ENCODE data around the gene TMEM269.

TMEM269 gene, protein sequence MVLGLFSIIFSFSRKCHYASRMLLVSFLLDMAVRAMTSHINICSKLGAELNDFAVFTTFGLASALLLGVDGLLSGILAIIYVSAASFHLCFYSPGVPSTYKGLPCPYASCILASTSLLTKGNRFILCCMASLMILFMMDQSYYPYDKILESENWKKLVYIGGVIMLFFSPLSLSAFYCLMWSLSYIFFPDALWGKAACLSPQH
- total RNA-seq, result 0.74 to 0.94 reads per million in 2 donors

DNA sequence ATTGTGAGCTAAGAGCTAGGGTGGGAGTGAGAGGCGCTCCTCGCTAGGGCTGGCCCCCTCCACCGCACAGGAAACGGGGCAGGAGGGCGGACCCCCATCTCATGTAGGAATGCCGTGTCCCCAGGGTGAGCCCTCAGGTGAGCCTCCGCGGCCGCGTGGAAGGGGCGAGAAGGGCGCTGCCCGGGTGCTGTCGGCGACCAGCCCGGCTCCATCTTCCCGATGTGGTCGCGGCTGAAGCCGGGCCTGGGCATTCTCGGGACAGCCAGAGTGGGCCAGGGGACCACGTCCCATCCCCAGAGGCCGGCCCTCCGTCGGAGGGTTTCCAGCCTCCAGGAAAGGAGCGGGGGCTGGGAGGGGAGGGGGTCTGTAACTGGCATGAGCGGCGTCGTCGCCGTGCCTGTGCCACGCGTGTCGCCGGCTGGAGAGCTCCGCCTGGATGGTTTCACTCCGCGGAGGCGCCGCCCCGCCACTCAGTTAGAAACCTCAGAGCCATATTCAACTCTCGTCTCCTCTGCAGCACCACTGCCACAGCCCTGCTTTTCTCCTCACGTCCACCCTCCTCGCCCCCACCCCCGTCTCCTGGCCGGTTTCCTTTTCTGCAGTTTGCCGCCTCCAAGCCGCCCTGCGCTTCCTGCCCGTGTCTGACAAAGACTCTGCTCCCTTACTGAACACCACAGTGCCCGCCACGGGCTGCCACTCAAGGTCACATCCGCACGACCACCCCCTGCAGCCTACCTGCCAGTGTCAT, at the start of gene TMEM269:
Gene TMEM269 (plus strand): TSS at position 46 of the 748 bp plus-strand sequence. CDS start 4,903 bp downstream, outside the sequence.
- DNase-seq, result peak in 4 of 5 experiments; percentile 2 to 73 (median 25)

DNA sequence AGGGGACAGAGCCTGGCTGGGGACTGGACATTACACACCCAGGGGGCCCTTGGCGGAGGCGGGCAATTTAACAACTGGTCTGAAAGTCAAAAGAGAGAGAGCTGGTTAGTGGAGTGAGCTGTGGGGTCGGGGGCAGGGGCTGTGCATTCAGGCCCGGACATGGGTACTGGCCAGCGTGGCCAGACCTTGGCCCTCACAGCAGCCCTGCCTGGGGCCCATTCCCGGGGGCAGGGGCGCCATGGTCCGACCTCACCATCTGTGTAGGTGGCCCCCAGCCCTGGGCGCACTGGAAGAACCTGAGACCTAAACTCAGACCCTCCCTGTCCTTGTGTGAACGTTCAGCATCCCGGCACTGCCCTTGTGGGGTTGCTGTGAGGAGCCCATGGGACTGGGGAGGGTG, 49.7 kb upstream of the TMEM269 start:
- no peak for DNase-seq

DNA sequence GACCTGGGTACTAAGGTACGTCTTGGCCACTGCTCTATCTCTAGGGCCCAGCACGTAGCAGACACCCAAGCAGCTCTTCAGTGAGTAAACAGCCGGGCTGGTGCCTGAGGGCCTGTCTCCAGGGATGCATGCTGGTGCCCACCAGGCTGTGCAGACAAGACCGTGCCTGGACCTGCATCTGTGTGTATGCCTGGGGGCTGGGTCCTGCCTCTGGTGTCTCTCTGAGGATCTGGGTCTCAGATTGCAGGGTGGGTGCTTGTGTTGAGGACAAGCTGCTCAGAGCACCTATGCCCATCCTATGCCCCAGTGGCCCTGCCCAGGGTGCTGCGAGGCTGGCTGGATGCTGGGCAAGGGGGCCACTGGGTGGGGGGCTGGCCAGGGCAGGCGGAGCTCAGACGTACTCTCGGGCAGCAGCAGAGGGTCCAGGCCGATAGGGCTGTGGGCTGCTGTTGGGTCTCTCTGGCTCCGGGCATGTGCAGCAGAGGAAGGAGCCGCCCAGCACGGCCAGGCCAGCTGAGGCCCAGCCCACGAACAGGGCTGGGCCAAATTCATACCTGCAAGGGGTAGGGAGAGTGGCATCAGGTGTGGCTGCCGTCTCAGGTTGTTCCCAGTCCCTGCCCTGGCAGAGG, 49.2 kb upstream of the TMEM269 start:
- no peak for DNase-seq

DNA sequence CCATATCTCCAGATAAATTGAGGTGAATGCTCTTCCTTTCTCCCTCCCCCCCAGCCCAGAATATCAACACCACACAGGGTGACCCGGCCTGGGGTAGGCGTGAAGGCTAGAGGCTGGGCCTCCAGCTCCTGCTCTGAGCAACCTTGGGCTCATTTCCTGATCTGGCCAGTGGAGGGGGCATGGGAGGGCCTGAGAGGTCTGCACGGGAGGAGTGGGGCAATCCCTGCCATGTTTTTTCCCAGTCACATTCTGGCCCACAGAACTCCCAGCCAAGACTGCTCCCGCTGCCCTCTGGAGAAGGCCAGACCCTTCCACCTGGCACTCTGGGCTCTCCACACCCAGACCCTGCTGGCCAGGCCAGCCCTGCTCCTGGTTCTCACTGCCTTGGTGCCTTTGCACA, 48.6 kb upstream of the TMEM269 start:
- DNase-seq, result no peak

DNA sequence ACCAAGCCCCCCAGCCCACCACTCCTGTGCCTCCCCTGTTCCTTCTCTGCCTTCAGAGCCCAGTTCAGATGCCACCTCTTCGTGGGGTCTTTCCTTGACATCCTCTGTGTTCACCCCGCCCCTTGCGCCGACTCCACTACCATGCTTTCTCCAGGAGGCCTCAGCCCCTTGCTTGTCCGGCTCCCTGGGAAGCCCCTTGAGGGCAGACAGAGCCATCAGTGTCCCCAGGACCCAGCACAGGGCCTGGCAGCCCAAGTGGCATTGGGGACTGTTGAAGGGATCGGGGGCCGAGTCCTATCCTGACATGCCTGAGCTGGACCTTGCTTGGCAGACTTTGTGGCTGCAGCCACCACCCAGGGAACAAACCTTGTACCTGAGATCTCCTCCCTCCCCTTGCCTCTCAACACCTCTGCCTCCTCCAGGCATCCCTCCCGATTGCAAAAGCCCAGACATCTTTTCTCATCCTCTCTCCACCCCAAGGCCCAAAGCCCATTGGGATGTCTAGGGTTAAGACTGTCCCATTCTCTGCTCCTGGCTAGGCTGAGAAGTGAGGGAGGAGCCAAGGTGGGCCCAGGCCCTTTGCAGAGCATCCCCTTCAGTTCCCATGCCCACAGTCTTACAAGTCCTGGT, 48.1 kb upstream of the TMEM269 start:
- no peak for DNase-seq

DNA sequence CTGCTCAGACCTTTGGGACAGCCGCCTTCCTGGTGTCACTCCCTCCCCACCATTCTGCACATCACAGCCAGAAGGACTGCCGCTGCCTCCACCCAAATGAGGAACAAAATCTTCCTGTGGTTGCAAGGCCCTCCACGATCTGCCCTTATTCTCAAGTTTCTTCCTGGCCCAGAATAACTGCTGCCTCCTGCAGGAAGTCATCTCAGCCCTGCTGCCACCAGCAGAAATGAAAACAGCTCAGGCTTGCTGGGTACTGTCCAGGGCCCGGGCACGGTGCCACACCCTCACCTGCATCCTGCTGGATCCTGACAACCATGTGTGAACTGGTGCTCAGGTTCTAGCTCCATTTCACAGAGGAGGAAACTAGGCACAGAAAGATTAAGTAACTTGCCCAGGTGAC, 47.5 kb upstream of the TMEM269 start:
- peak in 1 of 5 experiments; percentile 16 for DNase-seq

DNA sequence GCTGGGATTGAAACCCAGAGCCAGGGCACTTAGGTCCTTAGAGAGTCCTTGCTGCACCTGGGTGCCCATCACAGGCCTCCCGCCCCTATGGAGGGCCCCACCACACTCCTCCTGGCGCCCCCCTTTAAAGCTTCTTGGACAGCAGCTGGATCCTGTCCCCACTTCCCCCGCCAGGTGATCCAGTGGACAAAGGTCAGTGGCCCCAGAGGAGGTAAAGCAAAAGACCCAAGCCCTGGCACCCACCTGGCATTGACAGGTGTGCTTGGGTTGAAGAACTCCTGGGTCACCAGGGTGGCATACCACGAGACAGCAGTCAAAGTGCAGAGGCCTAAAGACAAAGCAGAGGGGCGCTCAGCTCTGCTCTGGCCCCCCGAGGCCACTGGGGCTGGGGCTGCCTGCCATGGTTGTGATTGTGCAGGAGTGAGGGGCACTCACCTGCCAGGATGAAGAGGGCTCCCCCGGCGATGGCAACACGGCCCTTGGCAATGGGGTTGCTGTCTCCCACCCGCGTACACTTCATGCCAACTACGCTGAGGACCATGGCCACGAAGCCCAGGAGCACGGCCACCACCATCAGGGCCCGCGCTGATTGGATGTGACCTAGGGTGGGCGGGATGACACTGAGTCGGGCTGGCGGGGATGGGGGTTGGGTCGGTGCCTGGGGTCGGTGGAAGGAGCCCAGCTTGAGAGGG, 46.7 kb upstream of the TMEM269 start:
- DNase-seq, result no peak

DNA sequence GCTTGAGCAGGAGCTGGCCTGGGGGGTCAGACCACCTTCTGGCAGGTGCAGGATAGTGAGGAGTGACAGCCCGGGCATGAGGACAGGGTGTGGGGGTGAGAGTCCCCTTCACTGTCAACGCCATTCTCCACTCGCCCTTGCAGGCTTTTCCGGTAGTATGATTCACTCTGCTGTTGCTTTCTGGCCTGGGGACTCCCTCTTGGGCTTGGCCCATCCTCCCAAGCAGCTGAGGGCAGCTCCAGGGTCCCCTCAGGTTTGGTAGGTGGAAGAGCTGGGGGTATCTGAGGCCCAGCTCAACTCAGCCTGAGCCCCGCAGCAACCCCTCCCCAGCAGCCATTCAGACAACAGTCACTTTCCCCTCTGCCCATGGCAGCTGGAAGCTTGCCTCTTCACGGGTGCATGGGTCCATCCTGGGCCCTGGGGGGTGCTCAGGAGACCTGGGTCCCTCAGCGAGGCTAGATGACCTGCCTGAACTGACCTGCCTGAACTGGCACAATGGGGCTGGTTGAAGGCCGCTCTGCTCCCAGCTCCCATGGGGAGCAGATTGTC, 46.0 kb upstream of the TMEM269 start:
- no peak for DNase-seq

DNA sequence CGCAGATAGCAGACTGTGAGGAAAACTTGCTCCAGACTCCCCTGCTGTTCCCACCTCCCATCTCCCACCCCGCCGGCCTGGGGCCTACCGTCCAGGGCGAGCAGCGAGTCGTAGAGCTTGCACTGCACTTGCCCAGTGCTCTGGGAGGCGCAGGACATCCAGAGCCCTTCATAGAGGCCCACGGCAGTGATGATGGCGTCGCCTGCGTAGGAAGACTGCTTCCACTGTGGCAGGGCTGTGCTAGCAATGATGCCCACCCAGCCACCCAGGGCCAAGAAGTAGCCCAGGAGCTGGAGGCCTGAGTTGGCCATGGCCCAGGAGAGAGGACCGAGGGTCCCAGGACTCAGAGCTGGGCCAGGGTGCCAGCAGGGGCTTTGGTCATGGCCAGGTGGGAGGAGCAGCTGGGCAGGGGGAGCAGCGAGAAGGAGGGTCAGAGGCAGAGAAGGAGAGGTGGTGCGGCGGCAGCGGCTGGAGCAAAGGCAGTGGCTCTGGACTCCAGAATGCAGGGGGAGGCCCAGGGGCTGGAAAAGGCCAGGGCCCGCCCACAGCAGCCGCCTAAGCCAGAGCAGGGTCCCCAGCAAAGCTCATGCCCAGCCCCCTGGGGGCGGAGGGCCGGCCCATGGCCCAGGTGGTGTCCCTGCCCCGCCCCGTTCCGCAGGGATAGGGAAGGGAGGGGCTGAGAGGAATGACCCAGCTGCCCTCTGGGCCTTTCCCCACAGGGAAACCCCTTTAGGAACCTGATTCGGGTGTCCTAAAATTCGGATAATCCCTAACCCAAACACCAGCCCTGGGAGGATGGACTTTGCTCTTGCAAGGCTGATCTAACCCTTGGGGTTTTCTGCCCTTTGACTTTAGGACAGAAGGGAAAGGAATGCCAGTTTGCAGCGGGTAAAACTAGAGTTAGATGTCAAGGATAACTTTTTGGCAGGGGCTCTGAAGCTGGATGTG, 44.8 kb upstream of the TMEM269 start, which contains the start of gene CLDN19:
Gene CLDN19 (minus strand): TSS at position 484 of the 948 bp plus-strand sequence. CDS start 173 bp downstream, at position 311.
- no peak for DNase-seq

DNA sequence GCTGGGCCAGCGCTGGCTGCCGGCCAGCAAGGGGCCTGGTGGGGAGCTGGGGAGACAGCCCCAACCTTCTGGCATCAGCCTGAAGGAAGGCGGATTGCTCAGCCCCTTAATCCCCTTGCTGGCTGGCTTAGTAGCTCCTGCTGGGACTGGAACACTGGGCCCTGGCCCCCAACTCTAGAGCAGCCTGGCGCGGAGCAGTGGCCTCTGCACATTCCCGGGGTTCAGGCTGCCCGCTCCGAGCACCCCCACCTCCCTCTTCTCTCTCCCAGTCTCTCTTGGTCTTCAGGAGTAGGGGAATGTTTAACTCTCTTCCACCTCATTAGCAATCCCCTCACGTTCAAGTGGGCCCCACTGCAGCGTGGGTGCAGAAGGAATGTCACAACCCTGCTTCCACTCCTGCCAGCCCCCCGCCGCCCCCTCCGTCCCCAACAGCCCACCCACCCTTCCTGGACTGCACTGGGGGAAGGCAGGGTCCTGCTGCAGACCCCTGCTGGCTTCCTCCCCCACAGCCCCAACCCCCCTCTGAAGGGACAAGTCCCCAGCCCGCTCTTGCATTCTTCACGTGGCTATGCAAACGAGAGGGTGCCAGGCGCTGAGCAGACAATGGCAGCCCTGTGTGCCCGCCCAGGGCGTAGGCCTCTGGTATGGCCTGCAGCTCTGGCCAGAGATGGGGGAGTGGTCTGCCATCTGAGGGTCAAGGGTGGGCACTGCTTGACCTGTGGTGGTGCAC, 43.8 kb upstream of the TMEM269 start:
- no peak for DNase-seq

DNA sequence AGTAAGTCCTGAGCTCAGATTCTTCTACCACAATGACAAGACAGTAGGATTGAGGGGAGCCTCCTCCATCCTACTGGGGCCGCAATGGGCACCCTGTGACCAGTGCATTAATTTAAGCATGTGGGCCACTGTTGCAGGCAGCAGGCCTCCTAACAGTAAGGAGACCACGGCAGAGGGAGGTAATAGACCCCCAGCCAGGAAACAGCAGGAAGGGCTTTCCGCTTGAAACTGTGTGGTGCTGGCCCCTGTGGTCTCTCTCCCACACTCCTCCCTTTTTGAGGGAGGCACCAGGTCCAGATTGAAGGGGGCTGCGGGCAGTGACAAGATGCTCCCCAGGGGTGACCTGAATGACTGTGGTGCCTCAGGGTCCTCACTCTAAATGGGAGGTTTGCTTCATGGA, 43.1 kb upstream of the TMEM269 start:
- DNase-seq, result no peak

DNA sequence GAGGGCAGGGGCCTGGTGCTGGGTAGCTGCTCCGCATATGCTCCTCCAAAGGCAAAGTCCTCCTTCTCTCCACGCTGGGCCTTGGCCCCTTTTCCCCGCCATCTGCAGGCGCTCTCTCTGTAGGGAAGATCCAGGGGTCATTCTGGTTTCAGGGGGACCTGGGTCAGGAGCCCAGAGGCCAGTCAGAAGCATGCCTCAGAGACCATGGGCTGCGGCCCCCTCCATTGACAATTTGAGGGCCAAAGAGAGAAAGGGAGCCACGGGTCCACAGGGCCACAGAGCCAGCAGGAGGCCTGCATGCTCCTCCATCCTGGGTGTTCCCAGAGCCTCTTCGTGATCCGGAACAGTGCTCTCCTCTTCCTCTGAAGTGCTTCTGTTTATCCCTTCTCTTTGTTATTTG, 42.6 kb upstream of the TMEM269 start:
- DNase-seq, result no peak

DNA sequence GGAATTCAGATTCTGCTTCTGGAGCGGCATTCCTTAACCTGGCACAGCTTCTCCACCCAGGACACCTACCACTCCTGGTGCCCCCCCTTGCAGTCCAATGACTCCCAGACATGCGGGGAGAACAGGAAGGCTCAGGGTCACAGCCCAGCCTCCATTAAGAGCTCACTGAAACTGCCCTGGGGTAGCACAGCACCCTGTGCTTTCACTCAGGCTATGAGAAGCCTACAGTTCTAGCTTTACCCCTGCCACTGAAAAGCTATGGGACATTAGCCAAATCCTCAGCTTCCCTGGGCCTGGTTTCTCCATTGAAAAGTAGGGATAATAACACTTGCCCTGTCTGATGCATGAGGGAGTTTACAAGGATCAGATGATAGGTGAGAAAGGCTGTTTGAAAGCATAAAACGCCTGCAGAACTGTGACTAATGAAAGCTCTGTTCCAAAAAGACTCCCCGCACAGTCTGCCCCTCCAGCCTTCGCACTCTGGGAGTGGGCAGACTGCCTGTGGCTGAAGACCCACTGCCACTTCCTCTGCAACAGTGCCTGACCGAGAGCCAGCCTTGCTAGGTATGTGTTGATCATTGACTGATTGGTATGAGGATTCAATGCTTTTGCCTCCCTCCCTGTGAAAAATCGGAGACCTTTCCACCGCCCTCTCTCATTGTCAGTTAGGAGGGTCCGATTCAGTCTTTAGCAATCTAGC, 42.0 kb upstream of the TMEM269 start:
- no peak for DNase-seq

DNA sequence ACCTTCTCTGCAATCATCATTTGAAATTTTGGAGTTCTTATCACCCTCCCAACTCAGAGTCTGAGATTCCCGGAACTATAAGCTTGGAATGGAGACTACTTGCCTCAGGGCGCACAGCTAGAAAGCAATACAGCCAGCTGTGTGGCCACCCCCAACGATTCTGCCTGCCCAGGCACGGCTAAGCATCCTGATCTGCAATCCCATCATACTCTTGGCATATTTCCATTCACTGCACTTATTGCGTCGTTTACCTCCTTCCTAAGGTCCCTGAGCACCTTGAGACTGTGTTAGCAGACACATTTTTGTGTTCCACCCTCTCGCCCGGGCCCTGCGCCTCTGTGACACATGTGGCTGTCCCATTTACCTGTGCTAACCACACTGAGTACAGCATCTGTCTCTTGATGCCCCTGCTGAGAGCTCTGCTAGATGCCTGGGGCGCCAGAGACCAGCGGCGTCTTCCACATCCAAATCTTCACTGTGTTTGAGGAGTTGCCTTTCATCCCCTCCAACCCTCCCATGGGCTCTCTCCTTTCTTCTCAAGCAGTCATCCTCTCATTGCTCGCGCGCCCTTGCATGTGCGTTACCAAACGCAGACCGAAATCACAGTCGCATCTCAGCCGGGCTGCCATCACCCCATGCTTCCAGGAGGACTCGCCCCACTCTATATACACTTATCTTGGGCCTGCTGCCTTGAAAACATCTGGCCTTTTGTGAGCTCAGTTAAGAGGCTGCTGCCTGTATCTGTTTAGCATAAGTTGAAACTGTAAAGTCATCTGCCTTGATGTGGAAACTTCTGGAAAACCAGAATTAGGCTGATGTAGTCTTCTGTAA, 41.3 kb upstream of the TMEM269 start:
- DNase-seq, result no peak

DNA sequence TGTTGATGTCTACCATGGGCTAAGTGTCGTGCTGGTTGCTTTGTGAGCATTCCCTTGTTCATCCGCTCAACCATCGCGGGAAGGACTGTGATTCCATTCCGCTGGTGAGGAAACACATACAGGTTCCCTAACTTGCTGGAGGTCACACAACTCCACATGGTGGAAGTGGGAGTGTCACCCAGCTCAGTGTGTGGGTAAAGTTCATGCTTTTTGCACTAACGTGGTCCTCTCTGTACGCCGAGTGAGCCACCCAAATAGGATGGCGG, 40.7 kb upstream of the TMEM269 start:
- DNase-seq, result no peak

DNA sequence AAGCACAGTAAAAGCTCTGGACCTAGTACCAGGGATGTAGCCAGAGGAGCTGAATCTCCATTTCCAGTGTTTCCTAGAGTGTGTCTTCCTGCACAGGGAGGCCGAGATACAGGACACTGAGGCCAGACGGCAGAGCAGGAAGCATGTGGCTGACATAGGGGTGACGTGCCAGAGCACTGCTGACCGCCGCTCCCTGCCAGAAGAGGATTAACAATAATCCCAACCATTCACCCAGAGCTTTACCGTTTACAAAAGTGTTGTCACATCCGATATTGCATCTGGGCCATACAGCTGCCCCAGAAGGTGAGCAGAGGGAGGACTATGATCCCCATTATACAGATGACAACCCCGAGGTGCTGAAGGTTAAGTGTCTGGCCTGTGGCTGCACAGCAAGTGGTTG, 38.9 kb upstream of the TMEM269 start:
- DNase-seq, result no peak

DNA sequence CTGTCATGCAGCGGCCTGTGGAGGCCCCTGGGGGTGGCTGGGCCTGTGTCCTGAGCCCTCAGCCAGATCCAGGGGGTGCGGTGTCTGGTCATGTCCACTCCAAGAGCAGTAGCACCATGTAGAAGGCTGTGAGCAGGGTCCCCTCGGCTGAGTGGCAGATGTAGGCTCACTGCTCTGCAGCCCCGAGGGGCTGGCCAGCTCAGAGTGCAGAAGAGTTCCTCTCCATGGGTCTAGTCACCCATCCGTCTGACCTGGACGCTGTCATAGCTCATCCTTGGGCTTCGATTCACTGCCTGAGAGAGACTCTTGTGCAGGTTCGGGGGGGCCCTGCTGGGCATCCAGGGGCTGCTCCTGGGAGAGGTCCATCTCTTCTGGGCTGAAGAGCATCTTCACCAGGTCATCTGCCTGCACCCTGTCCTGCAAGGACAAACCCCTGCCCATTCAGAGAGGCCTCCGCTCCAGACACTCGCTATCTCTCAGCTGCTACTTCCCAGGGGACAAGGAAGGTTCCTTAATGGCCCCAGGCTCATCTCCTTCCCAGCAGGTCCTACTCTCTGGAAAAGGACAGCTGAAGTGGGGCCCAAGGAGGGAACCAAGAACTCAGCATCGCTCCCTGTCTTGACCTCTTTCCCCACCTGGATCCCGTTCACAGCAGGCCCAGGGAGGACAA, 38.2 kb upstream of the TMEM269 start:
- no peak for DNase-seq

DNA sequence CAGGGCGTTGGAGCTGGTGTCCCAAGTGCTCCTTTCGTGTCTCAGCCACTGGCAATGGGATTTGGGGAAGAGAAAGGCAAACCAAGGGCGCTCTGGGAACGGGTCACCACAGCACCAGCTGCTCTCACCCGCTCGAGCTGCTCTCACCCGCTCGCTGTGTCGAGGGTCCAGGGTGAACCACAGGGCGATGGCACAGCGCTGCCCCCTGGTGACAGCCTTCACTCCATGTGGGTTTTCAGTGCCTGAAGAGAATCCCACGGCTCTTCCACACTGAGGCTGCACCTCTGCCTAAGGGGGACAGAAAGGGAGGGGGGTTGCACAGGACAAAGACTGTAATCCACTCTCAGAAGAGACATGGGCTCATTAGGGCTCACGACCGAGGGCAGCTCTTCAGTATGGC, 37.7 kb upstream of the TMEM269 start:
- peak in 4 of 5 experiments; percentile 20 to 37 (median 28) for DNase-seq

DNA sequence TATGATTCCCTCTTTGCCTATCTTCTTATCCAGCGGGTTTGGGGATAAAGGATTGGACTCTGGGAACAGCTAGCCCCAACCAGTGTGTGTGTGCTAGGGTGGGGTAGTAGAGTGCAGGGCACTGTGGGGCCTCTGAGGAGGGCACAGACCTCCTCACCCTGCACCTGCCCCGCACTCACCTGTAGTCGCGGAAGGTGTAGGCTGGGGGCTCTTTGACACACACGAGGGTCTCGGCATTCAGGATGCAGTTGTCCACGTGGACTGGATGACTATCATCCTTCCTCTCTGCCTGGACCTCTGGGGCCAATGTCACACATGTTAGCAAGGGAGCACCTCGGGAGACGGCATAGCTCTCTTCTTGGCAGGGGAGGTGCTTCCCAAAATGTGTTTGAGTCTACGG, 36.8 kb upstream of the TMEM269 start:
- no peak for DNase-seq

Measured in T-helper 2 cell (primary cell).